GM19240 (cell line): ENCODE results near the gene LKAAEAR1.
A peak's percentile ranks its signal among the peaks of the same experiment; 100 is the strongest.
"Not testable (repeated sequence)": the region's sequence is repeated elsewhere in the genome, so short reads cannot be mapped to it uniquely, and the experiment has no call there.

ENCODE experiments used
- DNase-seq: peaks from one replicate; pipeline ENCODE4 v3.0.0; 2011; ENCODE audit warnings: low spot score; ENCODE audit not compliant: insufficient read length

The LKAAEAR1 gene

GRCh38 chr20:64099086-64099786 is 15.0 kb upstream of the LKAAEAR1 start:
- no peak for DNase-seq

GRCh38 chr20:64098471-64099013 is 14.3 kb upstream of the LKAAEAR1 start:
- DNase-seq = no peak

GRCh38 chr20:64096535-64096934 is 12.3 kb upstream of the LKAAEAR1 start:
- DNase-seq = no peak

- no peak for DNase-seq
Measured at GRCh38 chr20:64095927-64096326, 11.7 kb upstream of the LKAAEAR1 start.

- DNase-seq = no peak
Measured at GRCh38 chr20:64095455-64095854, 11.3 kb upstream of the LKAAEAR1 start.

GRCh38 chr20:64093013-64093503 is 8.9 kb upstream of the LKAAEAR1 start:
- no peak for DNase-seq

GRCh38 chr20:64092258-64093012 is 8.2 kb upstream of the LKAAEAR1 start:
- DNase-seq = no peak

GRCh38 chr20:64091770-64092169 is 7.6 kb upstream of the LKAAEAR1 start:
- no peak for DNase-seq

- no peak for DNase-seq
Measured at GRCh38 chr20:64091340-64091739, 7.1 kb upstream of the LKAAEAR1 start.

GRCh38 chr20:64090165-64090564 is 6.0 kb upstream of the LKAAEAR1 start:
- no peak for DNase-seq

GRCh38 chr20:64088586-64088985 is 4.4 kb upstream of the LKAAEAR1 start:
- not testable (repeated sequence) for DNase-seq

GRCh38 chr20:64087226-64087825 is 3.1 kb upstream of the LKAAEAR1 start:
- not testable (repeated sequence) for DNase-seq

GRCh38 chr20:64086801-64087200 is 2.6 kb upstream of the LKAAEAR1 start:
- no peak for DNase-seq

- no peak for DNase-seq
Measured at GRCh38 chr20:64084685-64085152, 521 bp upstream of the LKAAEAR1 start.

GRCh38 chr20:64083378-64083803 is 807 bp downstream of the LKAAEAR1 start:
- DNase-seq = peak; percentile 53

- DNase-seq = no peak
Measured at GRCh38 chr20:64082820-64083377, 1.3 kb downstream of the LKAAEAR1 start.

GRCh38 chr20:64082126-64082731 is 2.0 kb downstream of the LKAAEAR1 start:
- no peak for DNase-seq

- no peak for DNase-seq
Measured at GRCh38 chr20:64081624-64081964, 2.6 kb downstream of the LKAAEAR1 start.

- DNase-seq = no peak
Measured at GRCh38 chr20:64080813-64081623, 3.2 kb downstream of the LKAAEAR1 start.
